ENCODE measurements around the gene TTPAL.

GRCh38 chr20:44501448-44501847 is 25.8 kb downstream of the TTPAL start:
- TF ChIP-seq, protein P1, sequence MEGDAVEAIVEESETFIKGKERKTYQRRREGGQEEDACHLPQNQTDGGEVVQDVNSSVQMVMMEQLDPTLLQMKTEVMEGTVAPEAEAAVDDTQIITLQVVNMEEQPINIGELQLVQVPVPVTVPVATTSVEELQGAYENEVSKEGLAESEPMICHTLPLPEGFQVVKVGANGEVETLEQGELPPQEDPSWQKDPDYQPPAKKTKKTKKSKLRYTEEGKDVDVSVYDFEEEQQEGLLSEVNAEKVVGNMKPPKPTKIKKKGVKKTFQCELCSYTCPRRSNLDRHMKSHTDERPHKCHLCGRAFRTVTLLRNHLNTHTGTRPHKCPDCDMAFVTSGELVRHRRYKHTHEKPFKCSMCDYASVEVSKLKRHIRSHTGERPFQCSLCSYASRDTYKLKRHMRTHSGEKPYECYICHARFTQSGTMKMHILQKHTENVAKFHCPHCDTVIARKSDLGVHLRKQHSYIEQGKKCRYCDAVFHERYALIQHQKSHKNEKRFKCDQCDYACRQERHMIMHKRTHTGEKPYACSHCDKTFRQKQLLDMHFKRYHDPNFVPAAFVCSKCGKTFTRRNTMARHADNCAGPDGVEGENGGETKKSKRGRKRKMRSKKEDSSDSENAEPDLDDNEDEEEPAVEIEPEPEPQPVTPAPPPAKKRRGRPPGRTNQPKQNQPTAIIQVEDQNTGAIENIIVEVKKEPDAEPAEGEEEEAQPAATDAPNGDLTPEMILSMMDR (IDR thresholded peaks at IDR 0.05; ENCODE audit: insufficient read depth, low read length, poor library complexity, severe bottlenecking): no peak
- no peak for TF ChIP-seq EZH2phosphoT487 (conservative IDR thresholded peaks at IDR 0.05; ENCODE audit: low read length)

All from SU-DHL-6 (cell line).